ENCODE measurements around the gene CYB5R3.

CYB5R3 gene

GRCh38 chr22:42649246-42650099 is at the start of gene CYB5R3:
Gene CYB5R3 (minus strand): TSS chr22:42649392. CDS start chr22:42649315, 77 bp downstream.
- Histone ChIP-seq H3K4me3 (ENCODE audit: low read depth in 1 of 2, low read length in 1 of 2) (peak within 1 kb of the TSS; percentile 87), H3K27ac (peak within 1 kb of the TSS; percentile 81), H3K4me1 (ENCODE audit: control insufficient read depth in 1 of 2, insufficient read depth in 1 of 2, low read depth in 1 of 2, low read length in 1 of 2) (peaks cover 28 to 37% of the 10 kb centered on the region in 2 experiments), H3K9me3 (no peaks in the 10 kb centered on the region), H3K36me3 (no peaks in the 10 kb centered on the region), H3K27me3 (no peaks in the 10 kb centered on the region)
- TF ChIP-seq CTCF (IDR thresholded peaks at IDR 0.05), result no peak

- no peaks in the 10 kb centered on the region for H3K9me3 ChIP-seq
- no peaks in the 10 kb centered on the region for H3K27me3 ChIP-seq
- no peak overlapping the region for H3K4me3 ChIP-seq (ENCODE audit: low read depth in 1 of 2, low read length in 1 of 2)
- TF ChIP-seq CTCF (IDR thresholded peaks at IDR 0.05), result no peak
- H3K4me1 ChIP-seq (ENCODE audit: control insufficient read depth in 1 of 2, insufficient read depth in 1 of 2, low read depth in 1 of 2, low read length in 1 of 2), result no peaks in the 10 kb centered on the region
- H3K27ac ChIP-seq, result no peak overlapping the region
- no peaks in the 10 kb centered on the region for H3K36me3 ChIP-seq
These were observed 48.4 kb upstream of the CYB5R3 start for GRCh38 chr22:42697542-42698013.

- Histone ChIP-seq H3K9me3 (no peaks in the 10 kb centered on the region), H3K27ac (no peak overlapping the region), H3K36me3 (no peaks in the 10 kb centered on the region), H3K4me1 (ENCODE audit: control insufficient read depth in 1 of 2, insufficient read depth in 1 of 2, low read depth in 1 of 2, low read length in 1 of 2) (no peaks in the 10 kb centered on the region), H3K4me3 (ENCODE audit: low read depth in 1 of 2, low read length in 1 of 2) (no peak overlapping the region), H3K27me3 (peaks cover 6% of the 10 kb centered on the region)
- no peak for TF ChIP-seq CTCF (IDR thresholded peaks at IDR 0.05)
These were observed 47.3 kb upstream of the CYB5R3 start for GRCh38 chr22:42696331-42696967.

GRCh38 chr22:42695294-42695693 is 46.1 kb upstream of the CYB5R3 start:
- H3K4me1 ChIP-seq (ENCODE audit: control insufficient read depth in 1 of 2, insufficient read depth in 1 of 2, low read depth in 1 of 2, low read length in 1 of 2), result no peaks in the 10 kb centered on the region
- no peak for TF ChIP-seq CTCF (IDR thresholded peaks at IDR 0.05)
- H3K27me3 ChIP-seq, result peaks cover 6% of the 10 kb centered on the region
- no peaks in the 10 kb centered on the region for H3K36me3 ChIP-seq
- no peak overlapping the region for H3K27ac ChIP-seq
- H3K9me3 ChIP-seq, result no peaks in the 10 kb centered on the region
- H3K4me3 ChIP-seq (ENCODE audit: low read depth in 1 of 2, low read length in 1 of 2), result no peak overlapping the region

GRCh38 chr22:42693763-42694683 is 44.8 kb upstream of the CYB5R3 start:
- TF ChIP-seq CTCF (IDR thresholded peaks at IDR 0.05), result no peak

More at GRCh38 chr22:42693763-42694683, 44.8 kb upstream of the CYB5R3 start:
- Histone ChIP-seq H3K27ac (no peak overlapping the region), H3K27me3 (peaks cover 6% of the 10 kb centered on the region), H3K36me3 (no peaks in the 10 kb centered on the region), H3K4me3 (ENCODE audit: low read depth in 1 of 2, low read length in 1 of 2) (no peak overlapping the region), H3K4me1 (ENCODE audit: control insufficient read depth in 1 of 2, insufficient read depth in 1 of 2, low read depth in 1 of 2, low read length in 1 of 2) (no peaks in the 10 kb centered on the region), H3K9me3 (no peaks in the 10 kb centered on the region)

Data from neutrophil (primary cell).